HG02623 (cell line): ENCODE measurements around the gene NPEPL1.
"Not testable (repeated sequence)": the region's sequence is repeated elsewhere in the genome, so short reads cannot be mapped to it uniquely, and the experiment has no call there.

Experiments
- ATAC-seq: cut with Tn5 transposase; IDR thresholded peaks from one replicate; pipeline ENCODE4 v1.9.1; 2021; ENCODE audit warnings: moderate library complexity; ENCODE audit not compliant: unreplicated experiment

Gene NPEPL1

DNA sequence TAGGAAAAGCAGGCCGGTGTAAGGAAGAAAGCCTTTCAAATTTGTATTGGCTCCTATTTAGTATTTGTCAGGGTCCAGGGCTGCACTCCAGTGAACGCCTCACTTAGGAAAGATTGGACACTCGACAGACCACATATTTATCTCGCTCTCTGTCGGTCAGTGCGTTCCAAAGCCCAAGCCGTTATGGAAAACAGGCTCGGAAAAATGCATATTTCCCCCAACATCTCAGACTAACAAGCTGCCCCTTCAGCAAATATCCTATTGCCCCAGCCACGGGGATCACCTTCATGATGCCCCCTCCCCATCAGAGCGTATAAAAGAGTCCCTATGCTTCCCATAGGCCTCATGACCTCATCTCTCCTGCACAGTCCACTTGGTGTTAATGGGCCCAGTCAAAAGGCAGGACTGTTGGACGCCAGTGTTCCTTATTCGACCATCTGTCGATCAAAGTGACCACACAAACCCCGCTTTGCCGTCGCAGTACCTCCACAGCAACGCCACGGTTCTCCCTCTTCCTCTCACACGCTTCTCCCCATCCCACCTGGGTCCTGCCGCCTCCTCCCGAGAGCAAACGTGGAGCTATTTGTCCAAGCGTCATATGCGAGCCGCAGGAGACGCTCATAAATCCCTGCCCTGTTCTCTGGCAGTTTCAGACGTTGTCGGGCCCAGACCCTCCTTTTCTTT, 63.3 kb downstream of the NPEPL1 start:
- ATAC-seq: no peak

- ATAC-seq: no peak
Observed at GRCh38 chr20:58756450-58756775, 63.8 kb downstream of the NPEPL1 start.

DNA sequence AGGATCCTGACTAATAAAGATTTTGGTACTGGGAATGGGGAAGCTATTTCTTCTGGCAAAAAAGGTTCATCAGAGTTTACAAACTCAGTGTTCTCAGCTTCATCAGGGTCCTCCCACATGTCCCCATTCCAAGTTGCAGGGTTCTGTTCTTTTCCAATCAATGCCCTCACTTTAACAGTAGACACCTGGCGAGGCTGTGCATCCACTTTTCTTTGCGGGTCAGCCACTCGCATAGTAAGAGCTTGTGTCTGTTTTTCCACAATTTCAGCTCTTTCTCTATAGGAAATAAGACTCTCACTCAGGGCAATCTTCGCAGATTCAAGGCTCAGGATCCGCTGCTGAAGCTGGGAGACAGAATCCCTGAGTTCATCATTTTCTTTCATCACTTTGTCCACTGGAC, 65.0 kb downstream of the NPEPL1 start:
- not testable (repeated sequence) for ATAC-seq

DNA sequence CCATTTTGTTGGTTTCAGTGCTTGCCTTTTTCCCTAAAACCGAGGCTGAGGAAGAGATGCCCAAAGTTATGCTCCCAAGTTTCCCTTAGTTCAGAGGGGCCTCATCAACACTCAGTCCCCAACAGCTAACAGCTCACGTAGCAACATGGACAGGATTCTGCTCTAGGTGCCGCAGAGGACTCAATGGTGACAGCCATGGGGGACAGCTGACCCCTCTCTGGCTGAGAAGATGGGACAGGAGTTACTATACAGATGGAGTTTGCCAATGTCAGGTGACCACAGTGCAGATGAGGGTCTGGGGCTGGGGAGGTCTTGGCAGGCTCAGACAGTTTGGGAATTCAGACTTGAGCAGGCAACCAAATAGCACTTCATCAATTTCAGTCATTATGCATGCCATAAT, 67.3 kb downstream of the NPEPL1 start:
- ATAC-seq: no peak

DNA sequence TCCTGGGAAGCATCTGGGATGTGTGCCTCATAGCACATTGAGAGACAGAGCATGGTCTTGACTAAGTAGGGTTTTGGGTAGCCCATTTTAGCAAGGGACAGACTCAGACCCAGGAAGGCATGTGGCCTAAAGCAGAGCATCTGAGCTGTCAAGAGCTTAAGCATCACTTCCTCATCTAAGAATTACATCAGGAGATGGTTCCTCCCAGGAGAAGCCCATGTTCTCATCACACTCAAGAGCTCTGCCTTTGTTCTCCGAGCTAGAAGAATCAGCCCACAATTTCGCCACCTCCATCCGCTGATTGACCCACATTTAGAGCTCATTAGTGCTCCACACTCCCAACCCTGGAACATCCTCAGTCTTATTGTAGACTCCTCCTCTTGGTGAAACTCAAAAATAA, 68.3 kb downstream of the NPEPL1 start:
- no peak for ATAC-seq

DNA sequence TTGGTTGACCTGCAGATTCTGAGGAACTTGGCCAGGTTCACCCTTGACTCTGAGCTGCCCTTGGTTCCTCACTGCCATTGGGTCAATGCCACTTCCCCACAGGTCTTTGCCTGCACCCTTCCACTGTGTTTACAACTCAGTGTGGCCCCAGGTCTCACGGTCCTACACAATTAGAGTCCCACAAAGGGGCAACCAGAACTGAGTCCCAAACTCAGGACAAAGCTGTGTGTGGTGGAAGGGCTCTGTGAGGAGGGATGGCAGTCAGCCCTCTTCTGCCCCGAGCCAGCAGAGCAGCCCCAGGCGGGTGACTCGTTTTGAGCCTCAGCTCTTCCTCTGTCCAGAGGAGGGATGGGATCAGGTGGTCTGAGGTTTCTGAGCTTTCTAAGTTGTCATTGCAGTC, 69.5 kb downstream of the NPEPL1 start:
- ATAC-seq: no peak

GRCh38 chr20:58763076-58763475, 70.5 kb downstream of the NPEPL1 start:
- no peak for ATAC-seq
